Measurements from ENCODE around the gene CRYBA4.

Gene CRYBA4

DNA sequence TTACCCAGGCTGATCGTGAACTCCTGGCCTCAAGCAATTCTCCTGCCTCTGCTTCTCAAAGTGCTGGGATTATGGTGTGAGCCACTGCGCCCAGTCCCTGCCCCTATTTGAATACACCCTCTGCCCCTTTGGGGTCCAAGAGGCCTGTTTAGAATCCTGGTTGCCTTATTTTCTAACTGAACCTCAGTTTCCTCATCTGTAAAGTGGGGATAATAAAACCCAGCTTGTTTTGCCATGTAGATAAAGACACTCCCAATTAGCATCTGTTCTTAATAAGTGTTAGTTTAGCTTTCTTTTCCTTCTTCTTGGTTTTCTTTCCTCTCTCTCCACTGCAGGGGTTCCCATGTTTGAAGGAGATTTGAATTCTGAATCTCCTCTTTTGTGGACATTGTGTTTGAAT is 40.4 kb downstream of the CRYBA4 start:
- no peak for DNase-seq (ENCODE audit: low spot score)

DNA sequence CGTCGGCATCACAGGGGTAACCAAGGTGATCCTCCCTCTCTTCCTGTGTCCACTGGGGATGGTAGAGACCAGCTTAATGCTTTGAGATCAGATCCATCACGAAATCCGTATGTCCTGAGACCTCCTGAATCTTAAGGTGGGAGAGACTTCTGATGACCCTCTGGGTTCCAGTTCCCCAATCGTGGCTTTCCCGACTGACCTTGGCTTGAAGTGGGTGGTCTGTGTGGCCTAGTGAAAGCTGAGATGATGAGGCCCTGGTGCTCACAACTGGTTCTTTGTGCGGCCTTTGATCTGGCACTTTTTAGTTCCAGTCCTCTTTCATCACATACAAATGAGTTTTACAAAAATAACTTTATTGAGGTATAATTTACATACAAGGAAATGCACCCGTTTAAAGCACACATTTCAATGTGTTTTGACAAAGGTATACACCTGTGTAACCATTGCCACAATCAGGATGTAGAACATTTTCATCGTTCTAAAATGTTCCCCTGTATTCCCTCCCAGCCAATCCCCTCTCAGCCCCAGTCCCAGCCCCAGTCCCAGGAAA is 41.7 kb downstream of the CRYBA4 start:
- DNase-seq (ENCODE audit: low spot score) = no peak

DNA sequence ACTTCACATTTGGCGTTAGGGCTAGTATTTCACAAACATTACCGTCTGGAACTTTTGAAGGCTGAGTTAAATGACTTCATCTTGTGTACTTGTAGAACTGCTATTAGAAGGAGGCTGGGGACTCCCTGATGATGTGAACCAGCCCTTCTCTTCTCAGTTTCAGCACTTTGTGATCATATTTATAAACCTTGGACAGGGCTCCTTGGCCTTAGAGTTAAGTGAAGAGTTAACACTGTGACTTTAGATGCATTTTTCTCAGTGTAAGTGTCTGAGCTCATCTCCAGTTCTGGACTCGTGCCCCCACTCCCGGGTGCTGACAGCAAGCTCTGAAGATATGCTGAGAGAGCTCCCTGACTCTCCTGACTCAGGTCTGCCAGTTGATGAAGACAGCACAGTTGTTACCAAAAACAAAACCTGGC is 44.1 kb downstream of the CRYBA4 start:
- DNase-seq (ENCODE audit: low spot score) = no peak

DNA sequence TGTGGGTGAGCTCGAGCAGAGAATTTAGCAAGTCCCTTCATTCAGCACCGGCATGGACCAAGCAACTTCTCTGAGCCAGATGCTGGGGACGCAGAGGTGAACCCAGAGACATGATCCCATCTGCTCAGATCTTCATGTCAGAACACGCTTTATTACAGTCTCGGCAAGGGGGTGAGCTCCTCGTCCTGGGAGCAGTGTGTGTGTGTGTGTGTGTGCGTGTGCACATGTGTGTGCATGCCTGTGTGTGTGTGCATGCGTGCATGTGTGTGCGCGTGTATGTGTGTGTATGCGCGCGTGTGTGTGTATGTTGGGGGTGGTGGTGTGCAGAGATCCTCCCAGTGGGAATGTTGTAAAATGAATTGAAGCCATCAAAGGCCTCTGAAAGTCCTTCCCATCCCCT is 45.4 kb downstream of the CRYBA4 start:
- no peak for DNase-seq (ENCODE audit: low spot score)

DNA sequence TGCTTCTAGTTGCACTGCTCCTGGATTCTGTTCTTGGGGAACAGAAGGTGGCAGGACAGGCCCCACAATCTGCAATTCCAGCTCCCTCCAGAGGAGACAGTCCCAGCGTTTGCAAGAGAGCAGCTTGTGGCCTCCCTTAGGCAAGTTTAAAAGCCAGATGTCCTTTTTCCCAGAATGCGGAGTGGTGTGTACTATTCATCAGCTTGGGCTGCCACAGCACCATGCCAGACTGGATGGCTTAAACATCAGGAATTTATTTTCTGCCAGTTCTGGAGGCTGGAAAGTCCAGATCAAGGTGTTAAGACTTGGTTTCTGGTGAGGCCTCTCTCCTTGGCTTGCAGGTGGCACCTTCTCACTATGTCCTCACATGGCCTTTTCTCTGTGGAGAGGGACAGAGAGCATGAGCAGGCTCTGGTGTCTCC is 47.3 kb downstream of the CRYBA4 start:
- DNase-seq (ENCODE audit: low spot score) = peak; percentile 69

DNA sequence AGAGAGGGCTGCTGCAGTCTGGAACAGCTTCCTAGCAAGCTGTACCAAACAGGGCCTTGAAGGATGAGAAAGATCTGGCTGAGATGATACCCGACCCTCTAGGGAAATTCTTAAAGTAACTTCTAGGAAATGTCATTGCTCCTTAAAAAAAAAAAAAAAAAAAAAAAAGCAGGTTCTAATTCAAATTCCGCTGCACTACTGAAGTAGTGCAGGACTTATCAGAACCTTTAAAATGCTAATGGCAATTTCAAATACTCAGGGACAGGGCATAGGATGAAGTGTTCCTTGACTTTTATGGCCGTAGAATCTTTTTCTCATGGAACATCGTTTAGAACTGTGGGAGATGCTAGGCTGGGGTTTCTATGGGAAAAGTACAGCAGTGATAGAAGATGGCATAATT is 48.7 kb downstream of the CRYBA4 start:
- DNase-seq (ENCODE audit: low spot score) = no peak

DNA sequence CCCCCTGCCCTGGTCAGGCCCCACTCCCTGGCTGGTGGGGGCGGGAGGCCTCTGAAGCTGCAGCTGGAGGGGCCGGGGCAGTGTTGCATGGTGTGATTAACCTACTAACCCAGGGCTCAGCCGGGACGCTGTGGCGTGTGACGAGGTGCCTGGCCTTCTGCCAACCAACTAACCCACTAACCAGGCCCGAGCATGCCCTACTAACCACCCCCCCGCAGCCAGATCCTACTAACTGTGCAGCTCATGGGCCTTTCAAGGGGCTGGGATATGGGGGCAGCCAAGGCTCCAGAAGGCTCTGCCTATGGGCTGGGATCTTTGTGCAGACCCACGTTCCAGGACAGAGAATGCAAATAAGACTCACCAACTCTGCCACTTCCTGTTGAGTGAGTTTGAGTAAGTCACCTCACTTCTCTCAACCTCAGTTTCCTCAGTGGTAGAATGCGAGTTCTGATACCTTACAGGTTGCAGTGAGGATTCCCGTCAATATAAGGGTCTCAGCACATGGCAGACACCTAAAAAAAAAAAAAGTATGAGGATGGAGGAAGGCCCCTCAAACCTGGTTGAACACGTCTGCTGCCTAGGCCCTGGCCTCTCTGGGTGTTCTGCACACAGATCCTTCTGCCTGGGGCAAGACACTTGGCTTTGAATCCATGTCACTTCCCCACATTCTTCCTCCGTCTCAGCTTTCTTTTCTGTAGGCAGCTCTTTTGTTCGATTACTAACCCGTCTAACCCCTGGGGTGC is 49.7 kb downstream of the CRYBA4 start:
- peak; percentile 93 for DNase-seq (ENCODE audit: low spot score)

DNA sequence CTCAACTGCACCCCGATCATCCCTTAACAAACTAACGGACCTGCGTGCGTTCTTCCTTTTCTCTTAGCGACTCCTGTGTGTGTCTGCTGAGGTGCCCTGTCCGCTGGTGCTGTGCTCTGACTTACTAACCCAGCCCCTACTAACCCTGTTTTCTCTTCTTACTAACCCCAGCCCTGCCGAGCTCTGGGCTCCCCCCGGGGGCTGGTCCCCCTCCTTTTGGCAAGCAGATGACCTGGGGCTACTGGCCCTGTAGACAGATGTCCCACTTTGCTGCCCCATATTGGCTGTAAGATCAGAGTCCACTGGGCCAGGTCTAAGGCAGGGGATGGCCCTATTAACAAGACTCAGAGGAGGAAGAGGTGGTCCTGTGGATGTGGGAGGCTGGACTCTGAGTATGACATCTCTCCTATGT is 50.3 kb downstream of the CRYBA4 start:
- DNase-seq (ENCODE audit: low spot score) = no peak

DNA sequence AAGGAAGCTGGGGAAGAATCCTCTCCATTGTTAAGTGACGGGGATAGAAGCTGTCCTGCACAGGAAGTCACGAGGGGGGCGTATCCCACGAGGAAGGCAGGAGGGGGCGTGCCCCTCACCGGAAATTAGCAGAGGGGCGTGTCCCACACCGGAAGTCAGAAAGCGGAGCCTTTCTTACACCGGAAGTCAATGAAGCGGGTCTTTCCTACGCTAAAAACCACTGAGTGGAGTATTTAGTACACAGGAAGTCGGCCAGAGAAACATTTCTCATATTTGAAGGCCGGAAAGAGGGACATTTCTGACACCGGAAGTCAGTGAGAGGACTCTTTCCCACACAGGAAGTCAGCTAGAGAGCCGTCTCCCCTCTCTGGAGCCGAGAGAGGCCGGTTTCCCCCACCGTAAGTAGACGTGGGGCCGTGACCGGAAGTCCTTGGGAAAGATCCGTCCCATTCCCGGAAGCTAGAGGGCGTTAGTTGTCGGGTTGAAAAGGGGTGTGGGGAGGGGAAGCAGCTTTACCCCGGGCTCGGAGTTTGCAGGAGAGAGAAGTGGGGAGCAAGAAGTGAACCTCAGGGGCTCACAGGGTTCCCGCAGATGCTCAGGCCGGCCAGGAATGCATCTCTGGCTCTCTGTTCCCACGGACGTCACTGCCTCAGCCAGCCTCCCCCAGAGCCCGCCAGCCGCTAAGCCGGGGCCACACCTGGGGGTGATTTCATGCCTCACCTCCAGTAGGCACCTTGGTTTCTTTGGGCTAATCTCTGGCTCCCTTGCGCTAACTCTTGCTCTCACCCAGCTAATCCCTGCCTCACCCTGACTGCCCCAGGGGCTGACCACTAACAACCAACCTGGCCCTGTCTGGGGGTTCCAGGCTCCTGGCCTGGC is 51.1 kb downstream of the CRYBA4 start:
- peak; percentile 98 for DNase-seq (ENCODE audit: low spot score)

DNA sequence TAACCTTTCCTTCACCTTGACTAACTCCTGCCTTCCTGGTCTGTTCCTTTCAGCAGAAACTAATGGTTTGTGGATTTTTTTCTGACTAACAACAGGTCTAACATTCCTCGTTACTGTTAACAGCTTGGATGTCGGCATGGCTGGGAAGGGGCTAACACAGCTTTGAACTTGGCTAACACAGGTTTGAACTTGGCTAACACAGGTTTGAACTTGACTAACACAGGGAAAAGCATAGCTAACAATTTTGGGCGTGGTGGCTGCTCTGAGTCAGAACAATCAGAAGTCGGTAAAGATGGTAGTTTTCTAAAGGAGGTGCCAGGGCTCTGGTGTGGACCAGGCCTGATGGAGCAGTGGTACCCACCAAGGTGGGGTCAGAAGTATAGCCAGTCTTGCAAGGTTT is 51.7 kb downstream of the CRYBA4 start:
- DNase-seq (ENCODE audit: low spot score) = no peak

DNA sequence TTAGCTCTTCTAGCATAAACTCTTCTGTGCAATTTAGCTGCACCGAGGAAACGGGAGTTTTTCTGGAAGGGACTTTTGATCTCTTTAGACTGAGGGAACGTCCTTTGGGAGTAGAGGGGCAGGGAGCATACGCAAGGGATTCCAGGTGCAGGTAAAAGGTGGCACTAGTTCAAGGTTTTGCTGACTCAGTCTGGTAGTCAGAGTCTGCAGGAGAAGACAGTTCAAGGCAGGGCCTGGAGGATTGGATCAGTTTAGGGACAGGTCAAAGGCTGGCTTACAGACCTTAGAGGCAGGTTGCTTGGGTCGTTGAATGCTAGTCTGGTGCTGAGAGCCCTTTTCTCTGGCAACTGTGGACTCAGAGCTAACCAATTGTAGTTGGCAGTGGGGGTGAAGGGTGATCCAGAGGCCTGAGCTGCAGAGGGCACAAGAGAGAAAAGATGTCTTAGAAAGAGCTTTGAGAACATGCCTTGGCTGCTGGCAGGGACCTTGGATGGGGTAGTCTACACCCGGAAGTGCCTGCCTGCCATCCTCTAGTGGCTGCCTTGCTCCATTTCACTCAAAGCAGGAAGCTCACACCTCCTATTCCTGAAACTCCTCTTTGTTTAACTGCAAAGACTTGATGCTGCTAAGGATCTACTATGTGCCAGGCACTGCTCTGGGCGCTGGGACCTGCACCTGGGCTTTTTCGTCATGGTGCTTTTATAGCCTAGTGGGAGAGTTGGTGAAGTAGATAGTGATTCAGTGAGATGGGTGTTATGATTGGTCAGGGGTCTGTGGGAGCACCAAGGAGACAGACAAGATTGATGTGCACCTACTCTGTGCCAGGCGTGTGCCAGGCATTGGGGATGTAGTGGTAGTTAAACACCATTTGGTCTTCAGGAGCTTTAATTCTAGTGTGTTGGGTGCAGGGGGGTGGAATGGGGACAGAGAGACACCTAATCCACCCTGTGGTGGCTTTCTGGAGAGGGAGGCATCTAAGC is 52.7 kb downstream of the CRYBA4 start:
- peak; percentile 61 for DNase-seq (ENCODE audit: low spot score)

DNA sequence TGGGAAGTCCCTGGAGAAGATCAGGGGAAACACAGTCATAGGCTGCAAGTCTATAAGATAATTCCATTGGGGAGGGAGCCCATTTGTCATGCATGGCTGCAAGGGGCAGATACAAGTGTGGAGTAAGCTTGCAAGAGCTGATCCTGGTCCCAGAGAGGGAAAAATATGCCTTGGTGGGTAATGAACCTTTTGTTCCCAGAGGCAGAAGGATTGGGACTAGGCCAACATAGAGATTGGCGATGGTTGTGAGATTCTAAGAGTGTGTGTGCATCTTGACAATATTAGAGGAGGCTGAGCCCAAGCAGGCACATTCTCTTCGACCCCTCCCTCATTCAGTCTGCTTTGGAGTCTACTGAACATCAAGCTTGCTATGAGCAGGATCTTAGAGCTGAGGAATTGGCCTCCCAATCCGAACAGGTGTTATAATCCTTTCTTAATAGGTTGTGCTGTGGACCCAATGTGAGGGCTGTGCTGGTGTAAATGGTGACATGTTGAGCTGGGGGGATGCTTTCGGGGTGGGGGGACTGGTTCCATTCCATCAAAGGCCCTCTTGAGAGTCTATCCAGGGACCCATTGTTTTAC is 54.0 kb downstream of the CRYBA4 start:
- DNase-seq (ENCODE audit: low spot score) = no peak

DNA sequence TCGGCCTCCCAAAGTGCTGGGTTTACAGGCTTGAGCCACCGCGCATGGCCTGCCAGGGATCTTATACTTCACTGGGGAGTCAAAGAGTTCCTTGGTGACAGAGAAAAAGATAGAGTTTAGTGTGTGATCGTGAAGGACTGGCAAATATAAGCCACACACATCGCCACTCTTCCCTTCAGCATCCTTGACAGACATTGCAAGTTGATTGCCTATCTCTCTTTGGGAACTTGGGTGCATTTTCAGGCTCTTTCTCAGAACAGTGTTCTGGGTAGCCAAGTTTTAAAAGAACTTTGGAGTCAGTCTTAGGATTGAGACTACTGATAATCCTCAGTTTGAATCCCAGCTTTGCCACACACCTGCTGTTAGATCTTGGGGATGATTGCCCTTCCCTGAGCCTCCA is 55.5 kb downstream of the CRYBA4 start:
- no peak for DNase-seq (ENCODE audit: low spot score)

DNA sequence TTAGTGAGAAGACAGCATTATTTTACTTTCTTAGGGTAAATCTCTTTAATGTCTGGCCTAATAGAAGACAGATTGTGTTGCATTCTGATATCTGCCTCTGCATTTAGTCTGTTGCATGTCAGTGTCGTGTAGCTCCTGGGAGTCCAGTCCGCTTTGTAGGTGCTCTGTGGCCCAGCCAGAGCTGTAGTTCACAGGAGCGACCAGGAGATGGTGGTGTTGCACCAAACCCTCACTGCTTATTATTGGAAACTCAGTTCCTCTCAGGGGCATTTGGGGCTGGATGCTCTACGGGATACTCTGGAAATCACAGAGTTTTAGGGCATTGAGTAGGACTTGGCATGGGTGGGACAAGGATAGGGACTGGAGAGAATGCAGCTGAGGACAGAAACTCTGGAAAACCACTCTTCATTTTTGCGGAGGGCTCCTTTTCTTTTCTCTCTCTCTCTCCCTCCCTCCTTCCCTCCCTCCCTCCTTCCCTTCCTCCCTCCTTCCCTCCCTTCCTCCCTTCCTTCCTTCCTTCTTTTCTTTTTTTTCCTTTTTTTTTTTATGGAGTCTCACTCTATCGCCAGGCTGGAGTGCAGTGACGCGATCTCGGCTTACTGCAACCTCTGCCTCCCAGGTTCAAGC is 57.4 kb downstream of the CRYBA4 start:
- DNase-seq (ENCODE audit: low spot score) = peak; percentile 86

Measured in NAMALWA (cell line).